OCI-LY1 (cell line): ENCODE measurements around the gene SCARB2.

Experiments used
- CTCF ChIP-seq: fragments of 200-600 bp; sonication (generic), shearing (Covaris generic); IDR thresholded peaks from 2 replicates; pipeline ENCODE4 v1.5.1; 2017; ENCODE audit warnings: mild to moderate bottlenecking, antibody characterized with exemption, low read length, moderate library complexity, mixed read lengths
- EZH2 ChIP-seq: fragments of 200-600 bp; sonication (generic), shearing (Covaris generic); IDR thresholded peaks from 2 replicates; pipeline ENCODE4 v1.8.0; 2017; ENCODE audit warnings: borderline replicate concordance, mixed run types, mild to moderate bottlenecking, antibody characterized with exemption, low read length, moderate library complexity, mixed read lengths

- TF ChIP-seq CTCF (no peak), EZH2 (no peak)
These were observed 691 bp downstream of the SCARB2 start for GRCh38 chr4:76212851-76213414.
